Mesenchymal stem cell (in vitro differentiated cells and primary cell): ENCODE measurements around the gene SPACA1.

Source experiments
- DNase-seq: peaks from one replicate; pipeline ENCODE4 v3.0.0-alpha.2; 2013
- H2AFZ ChIP-seq: one replicate; pipeline ENCODE4 v1.6.1; 2013; ENCODE audit warnings: low read depth, mild to moderate bottlenecking, control low read depth, inconsistent platforms, low read length, moderate library complexity
- H2AK5ac ChIP-seq: 2 replicates; pipeline ENCODE4 v1.6.1; 2013; ENCODE audit warnings: low read length, moderate library complexity, mild to moderate bottlenecking, inconsistent platforms; ENCODE audit not compliant: severe bottlenecking
- H2BK120ac ChIP-seq: one replicate; pipeline ENCODE4 v1.6.1; 2013; ENCODE audit warnings: low read depth, mild to moderate bottlenecking, inconsistent platforms, low read length, moderate library complexity
- H2BK12ac ChIP-seq, 2 experiments: one replicate each; pipeline ENCODE4 v1.6.1; 2013; ENCODE audit warnings: inconsistent platforms in 2 of 2, low read length in 2 of 2, mild to moderate bottlenecking in 2 of 2, moderate library complexity in 2 of 2, control low read depth in 1 of 2
- H2BK15ac ChIP-seq: one replicate; pipeline ENCODE4 v1.6.1; 2013; ENCODE audit warnings: mild to moderate bottlenecking, low read depth, inconsistent platforms; ENCODE audit not compliant: poor library complexity, severe bottlenecking
- H2BK5ac ChIP-seq: 2 replicates; pipeline ENCODE4 v1.6.1; 2013; ENCODE audit warnings: low read depth, mild to moderate bottlenecking, low read length, control low read depth, inconsistent platforms; ENCODE audit not compliant: poor library complexity, severe bottlenecking
- H3K14ac ChIP-seq, 2 experiments: one replicate each; pipeline ENCODE4 v1.6.1; 2013; ENCODE audit warnings: inconsistent platforms in 2 of 2, low read length in 2 of 2, control low read depth in 1 of 2, mild to moderate bottlenecking in 1 of 2, moderate library complexity in 1 of 2
- H3K18ac ChIP-seq, 2 experiments: one replicate each; pipeline ENCODE4 v1.6.1; 2013; ENCODE audit warnings: inconsistent platforms in 2 of 2, low read length in 2 of 2, control low read depth in 1 of 2, low read depth in 1 of 2, mild to moderate bottlenecking in 1 of 2
- H3K23ac ChIP-seq, 2 experiments: one replicate each; pipeline ENCODE4 v1.6.1; 2013; ENCODE audit warnings: inconsistent platforms in 2 of 2, low read length in 2 of 2, mild to moderate bottlenecking in 2 of 2, moderate library complexity in 2 of 2, control low read depth in 1 of 2
- H3K27ac ChIP-seq: 2 replicates; pipeline ENCODE4 v1.5.1; 2013; ENCODE audit warnings: mild to moderate bottlenecking, moderate library complexity, low read length, control low read depth, inconsistent platforms; ENCODE audit not compliant: poor library complexity, severe bottlenecking
- H3K27me3 ChIP-seq, 2 experiments: 2 replicates each; pipeline versions ENCODE4 v1.6.1 to v1.7.0; 2013; ENCODE audit warnings: low read length in 2 of 2, mild to moderate bottlenecking in 2 of 2, moderate library complexity in 2 of 2, control low read depth in 1 of 2, inconsistent platforms in 1 of 2; ENCODE audit not compliant: control insufficient read depth in 1 of 2, insufficient read depth in 1 of 2
- H3K36me3 ChIP-seq, 2 experiments: 2 replicates each; pipeline versions ENCODE4 v1.6.1 to v1.7.0; 2013; ENCODE audit warnings: low read length in 2 of 2, control low read depth in 1 of 2, inconsistent platforms in 1 of 2, low read depth in 1 of 2, mild to moderate bottlenecking in 1 of 2; ENCODE audit not compliant: insufficient read depth in 2 of 2, control insufficient read depth in 1 of 2
- H3K4ac ChIP-seq, 2 experiments: one replicate each; pipeline ENCODE4 v1.6.1; 2013; ENCODE audit warnings: inconsistent platforms in 2 of 2, low read length in 2 of 2, mild to moderate bottlenecking in 2 of 2, moderate library complexity in 2 of 2, control low read depth in 1 of 2, low read depth in 1 of 2
- H3K4me1 ChIP-seq: 2 replicates; pipeline ENCODE4 v1.6.1; 2013; ENCODE audit warnings: low read depth, low read length, control low read depth; ENCODE audit not compliant: control insufficient read depth, insufficient read depth
- H3K4me2 ChIP-seq: 2 replicates; pipeline ENCODE4 v1.6.1; 2013; ENCODE audit warnings: low read length, mild to moderate bottlenecking, inconsistent platforms; ENCODE audit not compliant: poor library complexity, severe bottlenecking
- H3K4me3 ChIP-seq, 2 experiments: 2 replicates each; pipeline versions ENCODE4 v1.5.1 to v1.7.0; 2013; ENCODE audit warnings: low read length in 2 of 2, mild to moderate bottlenecking in 2 of 2, control low read depth in 1 of 2, low read depth in 1 of 2; ENCODE audit not compliant: insufficient read depth in 1 of 2
- H3K79me1 ChIP-seq: replicated peaks from 2 replicates; pipeline ENCODE4 v1.6.1; 2013; ENCODE audit warnings: mild to moderate bottlenecking, control low read depth, low read length, inconsistent platforms; ENCODE audit not compliant: poor library complexity, severe bottlenecking
- H3K9ac ChIP-seq: 2 replicates; pipeline ENCODE4 v1.7.0; 2013; ENCODE audit warnings: mild to moderate bottlenecking, low read length, moderate library complexity
- H3K9me3 ChIP-seq: 2 replicates; pipeline ENCODE4 v1.7.0; 2013; ENCODE audit warnings: mild to moderate bottlenecking, low read length; ENCODE audit not compliant: control insufficient read depth
- H4K8ac ChIP-seq: one replicate; pipeline ENCODE4 v1.6.1; 2013; ENCODE audit warnings: inconsistent platforms, mild to moderate bottlenecking, low read length, moderate library complexity
- H4K91ac ChIP-seq: one replicate; pipeline ENCODE4 v1.6.1; 2013; ENCODE audit warnings: mild to moderate bottlenecking, low read length, inconsistent platforms
- WGBS: methylation state at CpG from one replicate; pipeline ENCODE4 v1.1.7; 2013; ENCODE audit warnings: mixed read lengths; 5-methylcytosine and 5-hydroxymethylcytosine counted together

Gene SPACA1

DNA sequence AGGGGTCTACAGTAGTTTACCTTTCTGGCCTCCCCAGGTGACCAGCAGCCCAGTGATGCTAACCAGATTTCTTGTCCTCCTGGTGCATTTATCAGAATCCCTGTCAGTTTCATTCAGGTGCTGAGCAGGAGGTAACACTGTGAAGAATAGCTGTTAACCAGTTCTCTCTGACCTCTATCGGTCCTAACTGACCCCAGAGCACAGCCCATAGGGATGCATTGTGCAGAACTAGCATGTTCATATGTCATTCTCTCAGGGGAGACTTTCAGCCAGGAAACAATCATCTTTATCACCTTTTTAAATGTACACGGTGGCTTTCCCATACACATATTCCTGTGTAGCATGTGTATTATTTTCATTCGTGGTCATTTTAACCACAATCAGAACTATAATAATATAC is 68.6 kb downstream of the SPACA1 start:
- no peak overlapping the region for H3K23ac ChIP-seq
- no peaks in the 10 kb centered on the region for H3K9me3 ChIP-seq
- no peak overlapping the region for H3K9ac ChIP-seq
- no peak overlapping the region for H3K14ac ChIP-seq
- H2BK120ac ChIP-seq: no peak overlapping the region
- DNase-seq: no peak
- H3K27me3 ChIP-seq: peaks cover 0 to 11% of the 10 kb centered on the region in 2 experiments
- no peak overlapping the region for H3K4me2 ChIP-seq
- H3K79me1 ChIP-seq: no peaks in the 10 kb centered on the region
- H3K4ac ChIP-seq: no peak overlapping the region
- H3K4me3 ChIP-seq: no peak overlapping the region
- H3K36me3 ChIP-seq: no peaks in the 10 kb centered on the region
- H2AFZ ChIP-seq: no peak overlapping the region
- 77% methylated on average over 3 of the region's 3 CpGs for WGBS
- no peak overlapping the region for H3K18ac ChIP-seq
- H2BK5ac ChIP-seq: no peak overlapping the region
- H4K8ac ChIP-seq: no peak overlapping the region
- H3K27ac ChIP-seq: no peak overlapping the region
- no peaks in the 10 kb centered on the region for H3K4me1 ChIP-seq
- H2AK5ac ChIP-seq: no peak overlapping the region
- no peak overlapping the region for H2BK12ac ChIP-seq
- no peak overlapping the region for H4K91ac ChIP-seq
- H2BK15ac ChIP-seq: no peak overlapping the region
